Measurements from ENCODE around the gene FOXA2.

- TF ChIP-seq POLR2A (IDR thresholded peaks at IDR 0.05) (no peak), CTCF (IDR thresholded peaks at IDR 0.05) (no peak)
Observed at GRCh38 chr20:22615425-22615824, 31.1 kb upstream of the FOXA2 start.

Data from Peyer's patch (tissue), 4 donors.